Stimulated activated CD4-positive, alpha-beta T cell treated with anti-CD3 and anti-CD28 coated beads, TNF-alpha, amount 100 ng/mL, for 4 hours (primary cell): ENCODE measurements around the gene DEFB132.
"Not testable (repeated sequence)": the region's sequence is repeated elsewhere in the genome, so short reads cannot be mapped to it uniquely, and the experiment has no call there.

Source experiments
- DNase-seq, 3 experiments: peaks; one replicate each; pipeline ENCODE4 v3.0.0-alpha.2; 2020; ENCODE audit warnings: low read depth in 3 of 3

Gene DEFB132

GRCh38 chr20:257419-257818 is at the start of gene DEFB132:
Gene DEFB132 (plus strand): TSS chr20:257724. CDS start chr20:257779, 55 bp downstream.
- DNase-seq = no peak

GRCh38 chr20:208942-209566 is 48.5 kb upstream of the DEFB132 start:
- DNase-seq = no peak

- DNase-seq = no peak
These were observed 46.6 kb upstream of the DEFB132 start for GRCh38 chr20:210809-211502.

GRCh38 chr20:214383-214782 is 43.1 kb upstream of the DEFB132 start:
- no peak for DNase-seq

- no peak for DNase-seq
These were observed 41.7 kb upstream of the DEFB132 start for GRCh38 chr20:215796-216195.

GRCh38 chr20:217266-217665 is 40.3 kb upstream of the DEFB132 start:
- DNase-seq = no peak

GRCh38 chr20:219290-220115 is 38.0 kb upstream of the DEFB132 start:
- no peak for DNase-seq

- no peak for DNase-seq
These were observed 36.2 kb upstream of the DEFB132 start for GRCh38 chr20:221258-221830.

GRCh38 chr20:225879-226278 is 31.6 kb upstream of the DEFB132 start:
- not testable (repeated sequence) for DNase-seq

- DNase-seq = no peak
These were observed 30.6 kb upstream of the DEFB132 start, which contains the start of gene DEFB129 for GRCh38 chr20:226958-227357. Gene DEFB129 (plus strand): TSS chr20:227258. CDS start chr20:227289, 31 bp downstream.

GRCh38 chr20:227439-228105 is 30.0 kb upstream of the DEFB132 start:
- no peak for DNase-seq

- no peak for DNase-seq
These were observed 21.6 kb upstream of the DEFB132 start for GRCh38 chr20:235891-236290.

- peak in 2 of 3 experiments; percentile 4 to 5 for DNase-seq
These were observed 20.0 kb upstream of the DEFB132 start for GRCh38 chr20:237489-237888.

- DNase-seq = no peak
These were observed 19.6 kb upstream of the DEFB132 start for GRCh38 chr20:237929-238328.

GRCh38 chr20:242905-243304 is 14.6 kb upstream of the DEFB132 start:
- DNase-seq = no peak

GRCh38 chr20:251354-251753 is 6.2 kb upstream of the DEFB132 start:
- no peak for DNase-seq

GRCh38 chr20:252801-253200 is 4.7 kb upstream of the DEFB132 start:
- no peak for DNase-seq

GRCh38 chr20:253447-253846 is 4.1 kb upstream of the DEFB132 start:
- not testable (repeated sequence) for DNase-seq

- no peak for DNase-seq
These were observed 840 bp downstream of the DEFB132 start for GRCh38 chr20:258269-258858.

GRCh38 chr20:258963-259362 is 1.4 kb downstream of the DEFB132 start:
- DNase-seq = no peak

- DNase-seq = no peak
These were observed 2.5 kb downstream of the DEFB132 start for GRCh38 chr20:259981-260380.
